Hepatocyte (in vitro differentiated cells): ENCODE results near the gene GALNT5.

Experiments used
- EZH2 ChIP-seq: fragments of 200-600 bp; sonication (generic); IDR thresholded peaks from 2 replicates; pipeline ENCODE4 v1.6.1; 2016; ENCODE audit warnings: antibody characterized with exemption, mild to moderate bottlenecking, borderline replicate concordance
- TF ChIP-seq, protein P1 (sequence below): fragments of 200-600 bp; sonication (generic); IDR thresholded peaks from 2 replicates; pipeline ENCODE4 v1.5.1; 2016; ENCODE audit warnings: antibody characterized with exemption, mild to moderate bottlenecking; ENCODE audit not compliant: poor library complexity

DNA sequence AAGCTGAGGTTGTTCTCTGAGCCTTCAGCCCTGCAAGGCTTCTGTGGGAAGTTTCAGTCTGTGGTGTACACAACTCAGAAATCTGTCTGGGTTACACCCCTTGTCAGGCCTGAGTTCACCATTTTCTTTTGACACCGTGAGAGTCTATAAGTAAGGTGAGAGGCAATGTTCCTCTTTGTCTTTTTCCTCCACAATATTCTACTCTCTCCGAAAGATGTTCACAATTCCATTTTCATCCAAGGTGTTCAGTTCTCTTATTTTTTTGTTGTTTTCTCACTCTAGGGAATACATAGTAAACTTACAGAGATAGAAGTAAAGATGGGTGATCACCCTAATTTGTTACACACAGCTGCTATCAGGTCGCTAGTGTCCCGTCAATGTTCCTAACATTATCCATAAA is 64.9 kb downstream of the GALNT5 start:
- TF ChIP-seq, protein P1, sequence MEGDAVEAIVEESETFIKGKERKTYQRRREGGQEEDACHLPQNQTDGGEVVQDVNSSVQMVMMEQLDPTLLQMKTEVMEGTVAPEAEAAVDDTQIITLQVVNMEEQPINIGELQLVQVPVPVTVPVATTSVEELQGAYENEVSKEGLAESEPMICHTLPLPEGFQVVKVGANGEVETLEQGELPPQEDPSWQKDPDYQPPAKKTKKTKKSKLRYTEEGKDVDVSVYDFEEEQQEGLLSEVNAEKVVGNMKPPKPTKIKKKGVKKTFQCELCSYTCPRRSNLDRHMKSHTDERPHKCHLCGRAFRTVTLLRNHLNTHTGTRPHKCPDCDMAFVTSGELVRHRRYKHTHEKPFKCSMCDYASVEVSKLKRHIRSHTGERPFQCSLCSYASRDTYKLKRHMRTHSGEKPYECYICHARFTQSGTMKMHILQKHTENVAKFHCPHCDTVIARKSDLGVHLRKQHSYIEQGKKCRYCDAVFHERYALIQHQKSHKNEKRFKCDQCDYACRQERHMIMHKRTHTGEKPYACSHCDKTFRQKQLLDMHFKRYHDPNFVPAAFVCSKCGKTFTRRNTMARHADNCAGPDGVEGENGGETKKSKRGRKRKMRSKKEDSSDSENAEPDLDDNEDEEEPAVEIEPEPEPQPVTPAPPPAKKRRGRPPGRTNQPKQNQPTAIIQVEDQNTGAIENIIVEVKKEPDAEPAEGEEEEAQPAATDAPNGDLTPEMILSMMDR, result no peak
- no peak for TF ChIP-seq EZH2
